Fibroblast of lung (primary cell): ENCODE data around the gene NOL9.

ENCODE experiments used
- EZH2 ChIP-seq: IDR thresholded peaks from 2 replicates; pipeline ENCODE4 v1.5.1; 2012; ENCODE audit warnings: low read length, control low read depth, mild to moderate bottlenecking; ENCODE audit errors: missing control alignments
- TF ChIP-seq, protein P1 (sequence below), 2 donors: IDR thresholded peaks in 1 of 2; conservative IDR thresholded peaks in 1 of 2; 1 replicate in 1 of 2; 2 replicates in 1 of 2; pipeline ENCODE4 v1.5.1; 2011 to 2012; ENCODE audit warnings: low read length in 2 of 2, control low read depth in 1 of 2, inconsistent platforms in 1 of 2, low read depth in 1 of 2, mild to moderate bottlenecking in 1 of 2

DNA sequence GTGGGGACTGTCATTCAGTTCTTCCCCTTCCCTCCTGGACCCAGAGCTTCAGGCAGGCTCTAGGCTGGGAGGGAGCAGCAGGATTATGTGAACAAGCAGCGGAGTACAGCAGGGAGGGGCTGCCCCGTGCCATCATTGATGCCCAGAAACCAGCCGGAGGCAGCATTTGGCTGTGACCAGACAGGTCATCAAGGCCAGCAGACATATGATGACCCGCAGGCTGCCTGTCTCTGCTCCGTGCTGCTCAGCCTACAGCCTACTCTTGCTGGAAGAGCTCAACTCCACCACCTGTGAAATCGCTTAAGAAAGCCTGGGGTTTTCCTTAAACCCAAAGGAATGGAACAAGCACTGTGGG is 43.4 kb upstream of the NOL9 start:
- no peak for TF ChIP-seq EZH2
- TF ChIP-seq, protein P1, sequence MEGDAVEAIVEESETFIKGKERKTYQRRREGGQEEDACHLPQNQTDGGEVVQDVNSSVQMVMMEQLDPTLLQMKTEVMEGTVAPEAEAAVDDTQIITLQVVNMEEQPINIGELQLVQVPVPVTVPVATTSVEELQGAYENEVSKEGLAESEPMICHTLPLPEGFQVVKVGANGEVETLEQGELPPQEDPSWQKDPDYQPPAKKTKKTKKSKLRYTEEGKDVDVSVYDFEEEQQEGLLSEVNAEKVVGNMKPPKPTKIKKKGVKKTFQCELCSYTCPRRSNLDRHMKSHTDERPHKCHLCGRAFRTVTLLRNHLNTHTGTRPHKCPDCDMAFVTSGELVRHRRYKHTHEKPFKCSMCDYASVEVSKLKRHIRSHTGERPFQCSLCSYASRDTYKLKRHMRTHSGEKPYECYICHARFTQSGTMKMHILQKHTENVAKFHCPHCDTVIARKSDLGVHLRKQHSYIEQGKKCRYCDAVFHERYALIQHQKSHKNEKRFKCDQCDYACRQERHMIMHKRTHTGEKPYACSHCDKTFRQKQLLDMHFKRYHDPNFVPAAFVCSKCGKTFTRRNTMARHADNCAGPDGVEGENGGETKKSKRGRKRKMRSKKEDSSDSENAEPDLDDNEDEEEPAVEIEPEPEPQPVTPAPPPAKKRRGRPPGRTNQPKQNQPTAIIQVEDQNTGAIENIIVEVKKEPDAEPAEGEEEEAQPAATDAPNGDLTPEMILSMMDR (conservative IDR thresholded peaks at IDR 0.05 in 1 of 2, IDR thresholded peaks at IDR 0.05 in 1 of 2; ENCODE audit: low read depth in 1 of 2, low read length in 2 of 2): no peak
